Spleen (tissue), 7 donors: ENCODE results near the gene DTNB.

ENCODE experiments used
- POLR2A ChIP-seq, 3 donors: fragments of 450-650 bp; IDR thresholded peaks; one replicate each; pipeline ENCODE4 v1.5.1; 2017; ENCODE audit warnings: antibody characterized with exemption in 3 of 3, mild to moderate bottlenecking in 1 of 3
- TF ChIP-seq, protein P1 (sequence below), 11 experiments: fragments of 200-600 bp in 7 of 11; fragments of 450-650 bp in 4 of 11; sonication (generic) in 4 of 11; IDR thresholded peaks in 8 of 11; conservative IDR thresholded peaks in 3 of 11; 1 replicate in 7 of 11; 2 replicates in 4 of 11; pipeline versions ENCODE4 v1.4.0 to v1.8.0; 2016 to 2021; ENCODE audit warnings: antibody characterized with exemption in 11 of 11, inconsistent platforms in 4 of 11, mild to moderate bottlenecking in 1 of 11
- donor health status: DM: no; HTN: no; CAD: no; lungs with moderate emphysema.
- donor health status: DM: no; HTN: no; CAD: no.
- donor health status: DM: no; HTN: no; CAD: no.

DNA sequence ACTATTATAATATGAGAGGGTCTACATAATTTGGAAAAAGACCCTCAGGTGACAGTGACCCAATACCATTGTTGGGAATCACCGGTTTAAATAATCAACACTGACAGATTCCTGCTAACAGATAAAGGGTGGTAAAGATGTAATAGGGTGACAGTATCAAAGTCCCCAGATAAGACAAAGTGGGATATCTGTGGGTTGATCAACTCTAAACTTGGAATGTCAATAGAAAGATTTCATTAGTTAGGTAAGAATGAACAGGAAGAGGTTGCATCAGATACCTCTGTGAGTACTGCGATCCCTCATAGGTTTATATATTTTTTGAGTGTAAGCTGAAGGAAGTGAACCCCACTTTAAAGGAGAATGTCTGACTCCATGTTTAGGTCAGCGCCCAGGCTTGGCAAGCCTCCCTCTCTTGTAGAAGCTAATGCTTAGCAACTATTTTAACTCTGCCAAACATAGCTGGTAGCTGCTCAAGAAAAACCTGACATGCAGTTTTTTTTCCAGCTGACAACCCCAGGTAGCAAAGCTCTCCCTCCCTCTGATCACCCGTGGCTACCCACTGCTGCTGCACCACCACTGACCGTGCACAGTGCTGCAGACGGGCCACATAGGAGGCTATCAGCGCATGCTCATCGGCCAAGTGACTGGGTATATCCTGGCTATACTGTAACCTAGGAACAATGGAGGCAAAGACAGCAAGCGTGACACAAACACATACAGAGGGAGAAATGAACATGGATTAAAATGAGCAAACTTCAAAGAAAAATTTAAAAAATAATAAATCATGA, 218.4 kb downstream of the DTNB start:
- TF ChIP-seq, protein P1, sequence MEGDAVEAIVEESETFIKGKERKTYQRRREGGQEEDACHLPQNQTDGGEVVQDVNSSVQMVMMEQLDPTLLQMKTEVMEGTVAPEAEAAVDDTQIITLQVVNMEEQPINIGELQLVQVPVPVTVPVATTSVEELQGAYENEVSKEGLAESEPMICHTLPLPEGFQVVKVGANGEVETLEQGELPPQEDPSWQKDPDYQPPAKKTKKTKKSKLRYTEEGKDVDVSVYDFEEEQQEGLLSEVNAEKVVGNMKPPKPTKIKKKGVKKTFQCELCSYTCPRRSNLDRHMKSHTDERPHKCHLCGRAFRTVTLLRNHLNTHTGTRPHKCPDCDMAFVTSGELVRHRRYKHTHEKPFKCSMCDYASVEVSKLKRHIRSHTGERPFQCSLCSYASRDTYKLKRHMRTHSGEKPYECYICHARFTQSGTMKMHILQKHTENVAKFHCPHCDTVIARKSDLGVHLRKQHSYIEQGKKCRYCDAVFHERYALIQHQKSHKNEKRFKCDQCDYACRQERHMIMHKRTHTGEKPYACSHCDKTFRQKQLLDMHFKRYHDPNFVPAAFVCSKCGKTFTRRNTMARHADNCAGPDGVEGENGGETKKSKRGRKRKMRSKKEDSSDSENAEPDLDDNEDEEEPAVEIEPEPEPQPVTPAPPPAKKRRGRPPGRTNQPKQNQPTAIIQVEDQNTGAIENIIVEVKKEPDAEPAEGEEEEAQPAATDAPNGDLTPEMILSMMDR (IDR thresholded peaks at IDR 0.05 in 8 of 11, conservative IDR thresholded peaks at IDR 0.05 in 3 of 11), result no peak
- no peak for TF ChIP-seq POLR2A (IDR thresholded peaks at IDR 0.05)
